ENCODE data around the gene P2RX2.

Gene P2RX2

GRCh38 chr12:132618683-132619043, at the start of gene P2RX2:
P2RX2 (plus strand) TSS chr12:132618776; CDS start chr12:132618817, 41 bp downstream.
- DNase-seq (ENCODE audit: low read depth in 2 of 2) = no peak

- DNase-seq (ENCODE audit: low read depth in 2 of 2) = no peak
Observed at GRCh38 chr12:132568826-132569480, 49.6 kb upstream of the P2RX2 start.

- no peak for DNase-seq (ENCODE audit: low read depth in 2 of 2)
Observed at GRCh38 chr12:132569856-132570480, 48.6 kb upstream of the P2RX2 start.

- no peak for DNase-seq (ENCODE audit: low read depth in 2 of 2)
Observed at GRCh38 chr12:132570635-132571034, 47.9 kb upstream of the P2RX2 start.

- no peak for DNase-seq (ENCODE audit: low read depth in 2 of 2)
Observed at GRCh38 chr12:132571051-132571450, 47.5 kb upstream of the P2RX2 start.

GRCh38 chr12:132571598-132571997, 47.0 kb upstream of the P2RX2 start:
- DNase-seq (ENCODE audit: low read depth in 2 of 2) = no peak

- DNase-seq (ENCODE audit: low read depth in 2 of 2) = no peak
Observed at GRCh38 chr12:132572106-132572505, 46.5 kb upstream of the P2RX2 start.

- DNase-seq (ENCODE audit: low read depth in 2 of 2) = no peak
Observed at GRCh38 chr12:132572801-132573760, 45.5 kb upstream of the P2RX2 start.

GRCh38 chr12:132574271-132574996, 44.1 kb upstream of the P2RX2 start:
- no peak for DNase-seq (ENCODE audit: low read depth in 2 of 2)

GRCh38 chr12:132575661-132576060, 42.9 kb upstream of the P2RX2 start:
- DNase-seq (ENCODE audit: low read depth in 2 of 2) = no peak

GRCh38 chr12:132576701-132577100, 41.9 kb upstream of the P2RX2 start:
- DNase-seq (ENCODE audit: low read depth in 2 of 2) = no peak

- no peak for DNase-seq (ENCODE audit: low read depth in 2 of 2)
Observed at GRCh38 chr12:132577191-132577920, 41.2 kb upstream of the P2RX2 start.

GRCh38 chr12:132578118-132578517, 40.5 kb upstream of the P2RX2 start:
- no peak for DNase-seq (ENCODE audit: low read depth in 2 of 2)

- no peak for DNase-seq (ENCODE audit: low read depth in 2 of 2)
Observed at GRCh38 chr12:132578826-132579225, 39.8 kb upstream of the P2RX2 start.

- DNase-seq (ENCODE audit: low read depth in 2 of 2) = no peak
Observed at GRCh38 chr12:132579744-132580143, 38.8 kb upstream of the P2RX2 start.

- no peak for DNase-seq (ENCODE audit: low read depth in 2 of 2)
Observed at GRCh38 chr12:132580701-132581292, 37.8 kb upstream of the P2RX2 start.

GRCh38 chr12:132581348-132582057, 37.1 kb upstream of the P2RX2 start:
- no peak for DNase-seq (ENCODE audit: low read depth in 2 of 2)

GRCh38 chr12:132582058-132582420, 36.5 kb upstream of the P2RX2 start:
- DNase-seq (ENCODE audit: low read depth in 2 of 2) = no peak

GRCh38 chr12:132582582-132583410, 35.8 kb upstream of the P2RX2 start:
- DNase-seq (ENCODE audit: low read depth in 2 of 2) = no peak

- DNase-seq (ENCODE audit: low read depth in 2 of 2) = no peak
Observed at GRCh38 chr12:132583411-132583710, 35.2 kb upstream of the P2RX2 start.

All from stimulated activated CD8-positive, alpha-beta memory T cell treated with anti-CD3 and anti-CD28 coated beads, Interleukin-2, amount 100 ng/mL, for 48 hours (primary cell).